ENCODE results near the gene PYDC1.

DNA sequence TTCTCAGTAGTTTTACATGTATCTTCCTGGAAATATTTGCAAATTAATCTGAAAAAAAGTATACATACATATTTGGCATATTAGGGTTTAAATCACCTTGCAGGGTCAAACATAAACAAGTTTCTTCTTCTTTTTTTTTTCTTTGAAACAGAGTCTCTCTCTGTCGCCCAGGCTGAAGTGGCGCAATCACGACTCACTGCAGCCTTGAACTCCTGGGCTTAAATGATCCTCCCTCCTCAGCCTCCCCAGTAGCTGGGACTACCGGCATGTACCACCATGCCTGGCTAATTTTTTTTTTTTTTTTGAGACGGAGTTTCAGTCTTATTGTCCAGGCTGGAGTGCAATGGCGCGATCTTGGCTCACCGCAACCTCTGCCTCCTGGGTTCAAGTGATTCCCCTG is 49.6 kb downstream of the PYDC1 start:
- no peak for TF ChIP-seq EZH2phosphoT487 (IDR thresholded peaks at IDR 0.05; ENCODE audit: borderline replicate concordance)
- TF ChIP-seq, protein P1, sequence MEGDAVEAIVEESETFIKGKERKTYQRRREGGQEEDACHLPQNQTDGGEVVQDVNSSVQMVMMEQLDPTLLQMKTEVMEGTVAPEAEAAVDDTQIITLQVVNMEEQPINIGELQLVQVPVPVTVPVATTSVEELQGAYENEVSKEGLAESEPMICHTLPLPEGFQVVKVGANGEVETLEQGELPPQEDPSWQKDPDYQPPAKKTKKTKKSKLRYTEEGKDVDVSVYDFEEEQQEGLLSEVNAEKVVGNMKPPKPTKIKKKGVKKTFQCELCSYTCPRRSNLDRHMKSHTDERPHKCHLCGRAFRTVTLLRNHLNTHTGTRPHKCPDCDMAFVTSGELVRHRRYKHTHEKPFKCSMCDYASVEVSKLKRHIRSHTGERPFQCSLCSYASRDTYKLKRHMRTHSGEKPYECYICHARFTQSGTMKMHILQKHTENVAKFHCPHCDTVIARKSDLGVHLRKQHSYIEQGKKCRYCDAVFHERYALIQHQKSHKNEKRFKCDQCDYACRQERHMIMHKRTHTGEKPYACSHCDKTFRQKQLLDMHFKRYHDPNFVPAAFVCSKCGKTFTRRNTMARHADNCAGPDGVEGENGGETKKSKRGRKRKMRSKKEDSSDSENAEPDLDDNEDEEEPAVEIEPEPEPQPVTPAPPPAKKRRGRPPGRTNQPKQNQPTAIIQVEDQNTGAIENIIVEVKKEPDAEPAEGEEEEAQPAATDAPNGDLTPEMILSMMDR (conservative IDR thresholded peaks at IDR 0.05; ENCODE audit: low read length) = no peak
